GM21576 (cell line): ENCODE data around the gene SQSTM1.

ENCODE experiments used
- ATAC-seq: cut with Tn5 transposase; IDR thresholded peaks from one replicate; pipeline ENCODE4 v1.9.1; 2021; ENCODE audit warnings: mild to moderate bottlenecking, moderate library complexity; ENCODE audit not compliant: unreplicated experiment

The SQSTM1 gene

DNA sequence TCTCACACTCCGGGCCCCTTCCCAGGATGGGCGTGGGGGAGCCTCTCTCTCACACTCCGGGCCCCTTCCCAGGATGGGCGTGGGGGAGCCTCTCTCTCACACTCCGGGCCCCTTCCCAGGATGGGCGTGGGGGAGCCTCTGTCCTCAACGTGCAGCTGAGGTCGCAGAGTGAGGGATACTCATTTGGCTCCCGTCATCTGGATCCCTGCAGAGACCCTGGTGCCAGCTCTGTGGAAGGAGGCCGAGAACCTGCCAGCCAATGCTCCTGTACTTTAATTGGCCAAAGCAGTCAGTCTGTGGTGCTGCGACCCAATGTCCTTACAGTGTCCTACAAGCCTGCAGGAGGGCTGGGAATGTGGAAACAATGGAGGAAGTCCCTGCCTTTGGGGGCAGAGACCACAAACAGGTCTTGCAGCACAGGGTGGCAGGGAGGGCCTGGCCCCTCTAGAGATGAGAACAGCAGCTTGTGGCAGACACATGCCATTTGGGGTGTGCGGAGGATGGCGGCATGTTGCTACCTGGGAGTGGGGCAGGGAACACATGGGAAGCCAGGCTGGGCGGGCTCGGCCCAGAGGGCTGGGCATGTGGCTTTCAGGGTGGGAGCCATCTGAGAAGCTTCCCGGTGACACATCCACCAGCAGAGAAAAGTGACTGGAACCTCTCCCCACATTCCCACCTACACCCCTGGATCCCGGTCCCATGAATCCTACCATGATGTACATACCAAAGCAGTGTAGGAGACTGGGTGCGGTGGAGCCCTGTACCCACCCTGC lies 51.5 kb downstream of the SQSTM1 start:
- ATAC-seq = no peak

DNA sequence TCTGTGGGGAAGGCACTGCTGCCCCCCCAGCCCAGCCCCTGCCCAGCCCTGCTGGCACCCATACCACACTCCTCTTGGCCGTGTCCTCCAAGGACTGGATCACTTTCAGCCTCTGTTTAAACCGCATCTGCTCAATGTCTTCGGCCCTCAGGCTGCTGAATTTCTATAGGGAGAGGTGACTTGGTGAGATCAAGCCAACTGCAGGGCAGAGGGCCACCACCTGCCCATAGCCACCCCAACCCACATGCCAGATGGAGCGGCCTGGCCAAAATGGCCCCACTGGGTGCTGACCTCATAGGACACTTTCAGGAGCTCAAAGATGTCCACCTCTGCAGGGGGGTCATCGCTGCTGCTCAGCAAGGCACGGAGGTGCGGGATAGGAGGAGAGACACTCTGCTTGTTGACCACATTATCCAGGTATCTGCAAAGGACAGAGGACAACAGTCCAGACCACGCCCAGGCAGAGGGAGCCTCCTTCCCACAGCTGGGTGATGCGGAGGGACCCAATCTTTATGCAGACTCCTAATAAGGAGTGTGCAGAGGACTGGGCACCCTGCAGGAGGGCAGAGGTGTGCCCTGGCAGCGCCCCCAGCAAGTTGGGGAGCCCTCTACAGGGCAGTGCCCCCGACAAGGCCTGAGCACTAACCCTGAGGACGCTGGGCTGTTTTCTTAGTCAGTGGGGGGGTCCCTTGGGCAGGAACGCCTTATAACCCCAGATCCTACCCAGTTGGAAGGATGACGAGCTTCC lies 52.3 kb downstream of the SQSTM1 start:
- no peak for ATAC-seq

DNA sequence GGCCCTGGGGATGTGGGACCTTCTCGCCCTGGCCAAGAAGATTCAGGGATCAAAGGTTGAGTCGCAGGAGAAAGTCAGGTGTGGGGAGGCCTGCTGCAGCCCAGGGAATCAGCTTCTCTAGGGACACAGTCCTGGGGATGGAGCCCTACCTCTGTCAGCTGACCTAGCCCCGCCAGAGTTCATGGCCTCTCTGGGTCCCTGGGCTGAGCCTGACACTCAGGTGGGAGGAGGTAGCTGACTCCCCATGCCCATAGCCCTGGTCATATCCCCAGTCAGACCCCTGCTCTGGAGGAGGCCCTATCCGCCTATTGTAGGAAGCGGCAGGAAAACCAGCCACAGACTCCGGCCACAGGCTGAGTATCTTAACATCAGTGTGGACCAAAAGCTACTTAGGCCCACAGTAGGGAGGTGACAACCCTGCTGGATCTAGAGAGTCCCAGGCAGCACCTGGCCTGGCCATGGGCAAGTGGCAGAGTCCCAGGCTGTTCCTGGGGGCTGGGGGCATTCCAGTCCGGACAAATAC lies 52.9 kb downstream of the SQSTM1 start:
- no peak for ATAC-seq

DNA sequence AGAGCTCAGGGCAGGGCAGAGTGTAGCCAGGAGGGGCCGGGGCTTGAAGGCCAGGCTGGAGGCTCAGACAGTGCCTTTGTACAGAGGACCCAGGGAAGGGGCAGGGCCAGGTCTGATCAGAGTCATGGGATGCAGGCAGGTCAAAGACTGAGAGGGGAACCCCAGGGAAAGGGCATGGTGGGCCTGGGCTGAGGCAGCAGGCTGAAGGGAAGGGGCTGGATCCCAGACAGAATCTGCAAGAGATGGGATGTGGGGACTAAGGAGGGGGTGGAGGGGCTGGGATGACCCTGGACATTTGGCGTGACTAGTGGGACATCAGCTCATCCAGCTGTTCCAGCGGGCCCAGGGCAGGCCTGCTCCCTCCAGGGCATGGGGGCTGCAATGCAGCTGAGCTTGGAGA lies 53.4 kb downstream of the SQSTM1 start:
- no peak for ATAC-seq

DNA sequence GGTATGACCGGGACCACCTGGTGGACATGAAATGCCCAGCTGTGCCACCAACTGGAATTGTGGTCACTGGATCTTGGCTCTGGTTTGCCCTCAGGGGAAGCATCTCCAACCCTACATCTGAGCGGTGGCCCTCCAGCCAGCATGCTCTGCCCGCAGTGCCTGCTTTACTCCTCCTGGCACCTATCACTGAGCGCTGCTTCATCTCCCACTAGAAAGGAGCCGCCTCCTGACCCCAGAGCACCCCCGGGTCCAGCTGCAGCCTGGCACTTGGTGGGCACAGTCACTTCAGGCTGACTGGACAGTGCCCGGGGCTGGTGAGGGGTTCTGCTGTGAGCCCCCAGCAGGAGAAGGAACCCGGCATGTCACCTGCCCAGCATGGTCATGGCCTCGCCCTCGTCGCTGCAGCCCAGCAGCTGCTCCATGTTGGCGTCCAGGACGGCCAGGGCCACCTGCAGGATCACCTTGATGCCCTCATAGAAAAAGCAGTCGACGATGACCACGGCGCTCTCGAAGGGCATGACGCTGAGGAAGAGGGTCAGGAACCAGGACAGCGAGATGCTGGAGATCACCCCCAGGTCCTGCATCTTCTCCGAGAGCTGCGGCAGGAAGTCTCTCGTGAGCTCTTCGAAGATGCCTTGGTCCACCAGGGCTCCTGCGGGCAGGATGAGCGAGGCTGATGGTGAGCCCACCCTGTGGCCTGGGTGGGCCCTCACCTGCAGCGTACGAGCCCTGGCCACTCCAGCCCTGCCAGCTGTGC lies 54.0 kb downstream of the SQSTM1 start:
- ATAC-seq = no peak

DNA sequence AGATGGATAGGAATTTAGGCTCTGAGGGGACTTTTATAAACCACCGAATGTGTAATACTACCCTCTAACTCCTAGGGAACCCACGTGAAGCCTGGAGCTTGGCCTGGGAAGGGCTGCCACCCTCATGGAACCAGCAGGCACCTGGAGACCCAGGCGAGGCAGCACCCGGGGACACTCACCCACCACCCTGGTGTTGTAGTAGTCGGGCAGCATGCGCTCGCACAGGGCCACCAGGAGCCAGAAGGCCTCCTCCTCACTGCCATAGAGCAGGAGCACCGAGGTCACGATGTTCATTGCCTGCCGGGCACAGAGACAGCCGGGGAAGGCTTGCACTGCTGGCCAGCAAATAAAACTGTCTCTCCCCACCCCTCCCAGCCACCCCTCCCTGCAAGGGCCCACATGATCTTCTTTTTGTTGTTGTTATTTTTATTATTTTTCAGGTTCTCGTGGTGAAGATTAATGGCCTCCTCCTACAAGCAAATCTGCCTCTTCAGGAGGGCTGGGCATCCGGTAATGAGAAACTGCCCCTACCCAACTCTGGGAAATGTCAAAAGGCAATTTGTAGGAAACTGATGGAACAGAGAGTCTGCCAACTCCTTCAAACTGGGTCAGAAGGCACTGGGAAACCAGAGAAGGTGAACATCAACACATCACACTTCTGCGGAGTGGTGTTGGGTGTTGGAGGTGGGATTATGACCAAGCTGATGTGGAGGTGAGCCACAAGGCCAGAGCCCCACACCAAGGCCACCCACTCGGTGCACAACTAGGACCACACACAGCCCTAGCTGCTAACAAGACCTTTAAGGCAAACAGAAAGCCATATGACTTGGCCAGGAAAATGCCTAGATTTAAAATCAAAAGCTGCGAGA lies 55.3 kb downstream of the SQSTM1 start:
- ATAC-seq = no peak

DNA sequence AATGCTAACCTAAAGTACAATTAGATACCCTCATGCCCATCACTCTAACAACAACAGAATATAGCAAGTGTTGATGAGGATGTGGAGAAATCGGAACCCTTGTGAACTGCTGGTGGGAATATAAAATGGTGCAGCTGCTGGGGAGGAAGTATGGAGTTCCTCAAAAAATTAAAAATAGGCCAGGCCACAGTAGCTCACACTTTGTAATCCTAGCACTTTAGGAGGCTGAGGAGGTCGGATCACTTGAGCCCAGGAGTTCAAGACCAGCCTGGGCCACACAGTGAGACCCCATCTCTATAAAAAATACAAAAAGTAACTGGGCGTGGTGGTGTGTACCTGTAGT lies 55.9 kb downstream of the SQSTM1 start:
- no peak for ATAC-seq

DNA sequence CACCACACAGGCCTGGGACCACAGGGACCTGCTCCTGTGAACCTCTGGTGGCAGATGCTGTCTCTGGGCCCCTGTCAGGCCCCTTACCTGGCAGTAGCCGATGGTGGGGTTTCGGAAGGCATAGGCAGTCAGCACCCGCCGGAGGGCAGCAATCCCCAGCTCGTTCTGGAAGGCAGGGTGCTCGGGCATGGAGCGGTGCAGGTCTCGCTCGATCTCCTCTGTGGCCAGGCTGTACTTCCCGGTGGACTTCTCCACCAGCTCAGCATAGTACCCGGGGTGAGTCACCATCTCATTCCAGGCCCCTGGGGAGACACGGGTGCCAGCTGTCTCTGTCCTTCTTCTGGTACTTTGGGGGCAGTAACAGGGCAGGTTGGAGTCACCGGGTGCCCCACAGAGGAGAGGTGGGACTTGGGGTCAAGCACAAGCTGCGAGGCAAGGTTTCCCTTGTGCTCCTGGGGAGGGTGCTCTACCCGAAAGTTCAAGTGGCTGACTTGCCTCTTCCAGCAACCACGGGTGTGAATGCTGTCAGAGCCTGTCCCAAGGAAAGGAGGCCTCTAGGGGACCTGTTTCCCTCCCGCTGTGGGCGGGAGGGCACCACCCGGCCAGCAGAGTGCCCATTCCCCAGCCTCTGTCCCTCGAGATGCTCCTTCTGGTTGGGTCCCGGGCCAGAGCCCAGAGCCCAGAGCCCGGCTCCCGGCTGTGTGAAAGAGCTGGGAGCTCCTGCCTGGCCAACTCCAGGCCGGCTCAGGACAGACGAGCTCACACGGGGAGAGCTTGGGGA lies 57.7 kb downstream of the SQSTM1 start:
- no peak for ATAC-seq

DNA sequence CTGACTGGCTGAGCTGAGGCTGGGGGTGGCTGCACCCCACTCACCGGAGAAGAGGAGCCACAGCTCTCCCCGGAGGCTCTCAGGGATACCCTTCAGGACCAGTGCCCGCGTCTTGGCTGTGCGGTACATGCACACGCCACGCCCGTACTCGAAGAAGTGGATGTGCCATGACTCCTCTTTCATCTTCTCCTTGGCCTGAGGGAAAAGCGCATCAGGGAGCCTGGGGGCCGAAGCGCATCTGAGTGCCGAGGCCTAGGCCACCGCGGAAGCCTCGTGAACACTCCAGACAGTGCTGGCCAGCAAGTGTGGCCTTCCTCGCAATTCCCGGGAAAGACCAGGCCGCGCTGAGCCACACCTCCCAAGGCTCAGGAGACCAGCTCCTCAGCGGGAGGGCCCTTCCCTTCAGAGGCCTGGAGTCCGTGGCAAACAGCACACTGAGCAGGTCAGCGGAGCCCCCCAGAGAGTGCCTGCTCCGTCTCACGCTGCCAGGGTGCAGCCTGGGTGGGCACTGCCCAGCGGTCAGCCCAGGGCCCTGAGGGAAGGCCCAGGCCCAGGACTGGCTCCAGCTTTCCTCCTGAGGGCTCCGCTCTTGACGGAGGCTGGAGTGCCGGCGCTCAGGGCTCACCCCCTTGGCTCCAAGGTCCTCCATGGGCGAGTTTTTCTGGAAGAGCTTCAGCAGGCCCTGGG lies 58.4 kb downstream of the SQSTM1 start:
- no peak for ATAC-seq

DNA sequence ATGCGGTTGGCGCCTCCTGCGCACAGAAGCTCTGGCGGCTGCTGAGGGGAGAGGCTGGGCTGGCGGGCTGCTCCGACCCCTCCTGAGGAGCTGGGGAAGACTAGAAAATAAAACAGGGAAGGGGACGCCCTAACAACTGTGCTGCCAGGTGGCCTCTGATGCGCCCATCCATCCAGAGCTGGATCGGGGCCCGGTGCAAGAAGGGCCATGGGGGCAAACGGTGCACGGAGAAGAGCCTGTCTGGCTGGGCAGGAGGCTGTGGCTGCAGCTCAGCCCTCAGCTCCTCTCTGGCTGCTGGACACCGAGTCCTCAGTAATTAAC lies 58.9 kb downstream of the SQSTM1 start:
- ATAC-seq = no peak

DNA sequence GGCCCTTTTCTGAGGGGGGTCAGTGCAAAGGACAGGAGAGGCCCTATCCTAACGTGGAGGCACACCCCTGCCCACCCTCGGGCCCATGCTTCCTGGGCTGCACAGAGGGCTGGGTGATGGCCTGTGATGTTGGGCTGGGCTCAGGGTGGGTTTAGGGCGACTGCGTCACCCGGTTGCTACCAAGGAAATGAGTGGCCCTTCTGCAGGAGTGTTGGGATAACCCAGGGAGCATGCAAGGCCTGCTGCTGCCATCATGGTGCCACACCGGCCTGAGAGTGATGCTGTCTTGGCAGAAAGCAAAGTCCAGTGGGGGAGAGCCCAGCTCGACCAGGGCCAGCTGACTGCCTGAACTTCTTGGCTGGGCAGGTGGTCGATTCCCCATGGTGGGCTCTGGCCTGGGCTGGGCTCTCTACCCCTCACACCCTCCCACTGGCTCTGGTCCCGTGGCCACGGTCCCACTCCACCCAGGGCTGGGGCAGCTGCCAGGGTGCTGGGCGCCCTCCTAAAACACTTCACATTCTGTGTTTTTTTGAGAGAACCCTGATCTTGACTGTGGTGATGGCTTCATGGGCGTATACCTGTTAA lies 59.5 kb downstream of the SQSTM1 start:
- ATAC-seq = no peak

DNA sequence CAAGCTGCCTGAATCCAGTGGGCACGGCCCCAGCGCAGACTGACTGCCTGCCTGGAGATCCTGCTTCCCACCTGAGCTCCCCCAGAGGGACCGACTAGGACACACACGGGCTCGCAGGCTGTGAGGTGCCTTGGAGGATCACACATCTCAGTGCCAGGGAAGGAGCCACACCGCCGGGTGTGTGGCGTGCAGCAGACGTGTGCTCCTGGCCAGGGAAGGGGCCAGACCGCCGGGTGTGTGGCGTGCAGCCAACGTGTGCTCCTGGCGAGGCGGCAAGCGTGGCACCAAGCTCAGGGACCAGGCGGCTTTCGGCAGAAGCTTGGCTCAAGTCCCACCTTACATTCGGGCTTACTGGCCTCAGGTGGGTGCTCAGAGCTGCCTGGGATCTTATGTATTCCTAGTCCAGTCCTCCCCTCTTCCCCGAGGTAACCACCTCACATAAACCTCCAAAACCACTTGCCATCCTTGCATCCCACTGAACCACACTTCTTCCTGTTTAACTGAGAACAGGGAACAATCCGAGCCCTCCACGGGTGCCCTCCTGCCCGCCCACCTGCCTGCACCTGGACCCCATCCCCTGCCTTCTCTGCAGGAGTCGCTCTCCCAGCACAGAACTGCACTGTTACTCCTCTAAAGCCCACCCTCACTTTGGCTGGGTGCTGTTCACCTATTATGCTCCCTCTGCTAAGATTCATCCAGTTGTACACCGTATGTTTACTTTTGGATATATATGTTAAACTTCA lies 60.3 kb downstream of the SQSTM1 start:
- no peak for ATAC-seq

DNA sequence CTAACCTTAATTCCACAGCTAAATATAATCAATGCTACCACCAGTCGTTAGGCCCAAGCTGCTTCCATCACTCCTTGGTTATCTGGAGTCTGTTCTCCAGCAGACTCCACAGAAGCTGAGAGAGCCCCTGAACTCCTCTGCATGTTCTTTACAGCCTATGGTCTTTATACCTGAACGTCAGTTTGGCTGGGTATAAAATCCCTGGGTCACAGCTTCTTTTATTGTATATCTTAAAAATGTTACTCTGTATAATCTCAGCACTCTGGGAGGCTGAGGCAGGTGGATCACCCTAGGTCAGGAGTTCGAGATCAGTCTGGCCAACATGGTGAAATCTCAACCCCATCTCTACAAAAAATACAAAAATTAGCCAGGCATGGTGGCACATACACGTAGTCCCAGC lies 61.6 kb downstream of the SQSTM1 start:
- ATAC-seq = no peak

DNA sequence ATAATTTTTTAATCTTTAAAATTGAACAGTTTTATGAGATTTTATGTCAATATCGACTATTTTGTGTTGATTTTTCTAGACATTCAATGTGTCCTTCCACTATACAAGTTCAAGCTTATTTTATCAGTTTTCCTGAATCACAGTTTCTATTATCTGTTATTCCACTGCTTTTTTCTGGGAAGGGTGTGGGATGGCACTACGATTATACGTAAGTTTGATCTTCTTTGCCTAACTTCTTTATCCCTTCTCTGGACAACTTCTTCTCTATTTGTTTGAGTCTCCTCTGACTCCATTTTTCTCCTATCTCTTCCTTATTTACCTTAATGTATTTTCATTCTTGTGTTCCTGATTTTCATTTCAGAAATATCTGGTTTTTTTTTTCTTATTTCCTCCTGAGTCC lies 62.5 kb downstream of the SQSTM1 start:
- no peak for ATAC-seq

DNA sequence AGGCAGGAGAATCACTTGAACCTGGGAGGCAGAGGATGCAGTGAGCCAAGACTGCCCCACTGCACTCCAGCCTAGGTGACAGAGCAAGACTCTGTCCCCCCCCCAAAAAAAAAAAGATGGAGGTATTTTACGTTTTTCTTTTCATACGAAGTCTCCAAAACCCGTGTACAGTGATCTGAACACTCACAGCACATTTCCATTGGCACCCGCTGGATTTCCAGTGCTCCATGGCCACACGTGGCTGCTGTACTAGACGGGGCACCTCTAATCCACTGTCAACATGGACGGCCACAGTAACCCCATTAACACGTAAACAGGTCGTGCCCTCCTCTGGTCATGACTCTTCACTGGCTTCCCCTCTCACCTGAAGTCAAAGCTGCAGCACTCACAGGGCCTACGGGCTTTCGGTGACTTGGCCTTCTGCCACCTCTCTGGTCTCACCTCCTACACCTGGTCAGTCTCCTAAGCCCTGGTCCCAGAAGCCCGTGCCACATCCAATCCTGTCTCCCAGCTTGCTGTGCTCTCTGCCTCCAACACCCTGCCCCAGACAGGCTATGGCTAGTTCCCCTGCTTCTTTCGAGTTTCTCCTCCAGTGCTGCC lies 64.9 kb downstream of the SQSTM1 start:
- no peak for ATAC-seq

DNA sequence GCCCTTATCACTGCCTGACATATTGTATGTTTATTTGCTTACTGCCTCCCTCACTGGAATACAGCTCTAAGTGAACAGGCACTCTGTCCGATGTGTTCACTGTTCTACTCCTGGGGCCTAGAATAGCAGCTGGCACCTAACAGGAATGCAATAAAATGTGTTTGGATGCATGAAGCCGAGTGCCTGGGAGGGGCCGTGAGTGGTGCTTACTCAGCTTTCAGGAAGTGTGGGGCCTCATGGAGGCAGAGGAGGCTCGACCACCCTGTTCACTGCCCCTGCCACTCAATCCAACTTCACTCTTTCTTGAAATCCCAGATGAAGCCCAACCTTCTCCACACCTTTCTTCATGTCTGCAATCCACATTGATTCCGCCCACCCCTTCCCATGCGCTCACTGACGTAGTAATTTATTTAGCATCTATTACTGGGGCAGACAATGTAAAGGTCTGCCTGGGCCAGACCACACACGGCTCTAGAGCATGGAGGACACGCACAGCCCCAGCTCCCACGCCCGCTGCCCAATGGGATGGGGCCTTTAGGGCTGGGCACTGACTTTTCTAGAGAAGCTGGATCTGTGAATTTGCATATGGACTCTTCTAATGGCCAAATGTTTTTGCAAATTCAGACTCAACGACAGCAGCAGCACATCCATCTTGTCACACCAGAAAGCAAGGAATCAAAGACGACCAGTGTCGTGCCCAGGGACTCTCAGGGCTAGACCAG lies 65.6 kb downstream of the SQSTM1 start:
- ATAC-seq = no peak

DNA sequence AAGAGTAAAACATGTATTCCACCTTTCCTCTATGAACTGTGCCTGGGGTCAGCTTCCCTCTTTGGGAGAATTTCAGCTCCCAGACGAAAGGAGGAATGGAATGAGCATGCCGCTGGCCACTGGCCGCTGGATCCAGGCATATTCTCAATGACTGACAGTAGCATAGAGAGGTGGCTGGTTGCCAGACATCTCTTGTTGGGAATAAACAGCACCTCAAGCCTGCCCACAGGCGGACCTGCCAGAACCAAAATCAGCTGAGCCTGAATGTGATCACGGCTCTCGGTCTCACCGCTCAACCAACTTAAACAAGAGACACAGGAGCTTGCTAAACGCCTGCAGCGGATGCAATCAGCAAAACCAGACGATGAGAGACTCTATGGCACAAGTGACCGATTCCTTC lies 66.4 kb downstream of the SQSTM1 start:
- ATAC-seq = no peak
